GM23338 (cell line): ENCODE results near the gene SLC36A4. TPM values are rescaled to one million over a fixed set of nuclear protein-coding genes. Genes with fewer than 3 reads are reported as not detected.

Experiments used
- ATAC-seq: fragments of 200-7000 bp; cut with Tn5 transposase; 3 replicates; pipeline ENCODE4 v1.9.1; 2020
- DNase-seq: peaks from one replicate; pipeline ENCODE4 v3.0.0-alpha.2; 2015; ENCODE audit warnings: low spot score
- H2AFZ ChIP-seq: fragments of 200-600 bp; sonication (generic); 2 replicates; pipeline ENCODE4 v1.8.0; 2016; ENCODE audit warnings: antibody characterized with exemption, mild to moderate bottlenecking, moderate library complexity
- H3F3A ChIP-seq: fragments of 200-600 bp; sonication (generic); replicated peaks from 2 replicates; pipeline ENCODE4 v1.8.0; 2017; ENCODE audit warnings: antibody characterized with exemption, mixed run types, low read depth
- H3K27ac ChIP-seq: fragments of 200-600 bp; sonication (generic); 2 replicates; pipeline ENCODE4 v1.6.1; 2016; ENCODE audit warnings: low read depth
- H3K27me3 ChIP-seq: fragments of 200-600 bp; sonication (generic); 2 replicates; pipeline ENCODE4 v1.8.0; 2016; ENCODE audit warnings: mild to moderate bottlenecking, mixed run types, moderate library complexity; ENCODE audit not compliant: insufficient read depth
- H3K36me3 ChIP-seq: fragments of 200-600 bp; sonication (generic); 2 replicates; pipeline ENCODE4 v1.8.0; 2016; ENCODE audit warnings: mild to moderate bottlenecking; ENCODE audit not compliant: insufficient read depth
- H3K4me1 ChIP-seq: fragments of 200-600 bp; sonication (generic); 2 replicates; pipeline ENCODE4 v1.8.0; 2016; ENCODE audit warnings: mild to moderate bottlenecking, moderate library complexity; ENCODE audit not compliant: insufficient read depth
- H3K4me2 ChIP-seq: fragments of 200-600 bp; sonication (generic); 2 replicates; pipeline ENCODE4 v1.7.1; 2017; ENCODE audit warnings: mixed run types
- H3K4me3 ChIP-seq: fragments of 200-600 bp; sonication (generic); 2 replicates; pipeline ENCODE4 v1.6.1; 2016; ENCODE audit warnings: mixed run types
- H3K79me2 ChIP-seq: fragments of 200-600 bp; sonication (generic); replicated peaks from 2 replicates; pipeline ENCODE4 v1.8.0; 2017; ENCODE audit warnings: mild to moderate bottlenecking; ENCODE audit not compliant: insufficient read depth
- H3K9me2 ChIP-seq: fragments of 200-600 bp; sonication (generic); 2 replicates; pipeline ENCODE4 v1.8.0; 2017; ENCODE audit not compliant: insufficient read depth
- H4K20me1 ChIP-seq: fragments of 200-600 bp; sonication (generic); replicated peaks from 2 replicates; pipeline ENCODE4 v1.8.0; 2017; ENCODE audit warnings: mild to moderate bottlenecking; ENCODE audit not compliant: insufficient read depth
- H3K27ac Mint-ChIP-seq: 2 replicates; pipeline ENCODE4 v1.8.0; 2020; ENCODE audit warnings: inconsistent platforms, mild to moderate bottlenecking, moderate library complexity, mixed read lengths
- H3K27me3 Mint-ChIP-seq: 3 replicates; pipeline ENCODE4 v1.8.0; 2022; ENCODE audit warnings: low read depth, mild to moderate bottlenecking, moderate library complexity, mixed read lengths, inconsistent platforms; ENCODE audit not compliant: insufficient read depth, poor library complexity
- H3K36me3 Mint-ChIP-seq: 3 replicates; pipeline ENCODE4 v1.8.0; 2021; ENCODE audit warnings: low read depth, mild to moderate bottlenecking, inconsistent platforms, moderate library complexity, mixed read lengths
- H3K4me1 Mint-ChIP-seq: 3 replicates; pipeline ENCODE4 v1.8.0; 2020; ENCODE audit warnings: mild to moderate bottlenecking, inconsistent platforms, mixed read lengths
- H3K4me3 Mint-ChIP-seq: 3 replicates; pipeline ENCODE4 v1.8.0; 2021; ENCODE audit warnings: moderate library complexity, mild to moderate bottlenecking, inconsistent platforms, mixed read lengths
- H3K9me3 Mint-ChIP-seq: 3 replicates; pipeline ENCODE4 v1.8.0; 2020; ENCODE audit warnings: moderate library complexity, mild to moderate bottlenecking, inconsistent platforms, mixed read lengths
- EZH2 ChIP-seq: fragments of 200-600 bp; sonication (generic); IDR thresholded peaks from one replicate; pipeline ENCODE4 v1.8.0; 2017; ENCODE audit warnings: antibody characterized with exemption, mild to moderate bottlenecking, low read depth; ENCODE audit not compliant: unreplicated experiment
- JUNB ChIP-seq: IDR thresholded peaks from one replicate; pipeline ENCODE4 v1.6.1; 2016; ENCODE audit warnings: antibody characterized with exemption; ENCODE audit not compliant: unreplicated experiment
- POLR2AphosphoS5 ChIP-seq: IDR thresholded peaks from 2 replicates; pipeline ENCODE4 v1.6.1; 2016; ENCODE audit warnings: antibody characterized with exemption, low read depth
- ZNF114 ChIP-seq: fragments of 250-450 bp; sonication (Bioruptor Pico); IDR thresholded peaks from 2 replicates; pipeline ENCODE4 v1.5.0; 2020; ENCODE audit warnings: mild to moderate bottlenecking, moderate library complexity
- ZNF331 ChIP-seq: fragments of 250-450 bp; sonication (Bioruptor Pico); IDR thresholded peaks from 2 replicates; pipeline ENCODE4 v1.5.0; 2020; ENCODE audit warnings: low read depth, mild to moderate bottlenecking, moderate library complexity
- polyA plus RNA-seq: library from polyadenylated mRNA; unstranded; fragments of >200 nt; fragmentation: Nextera tagmentation; extraction: Ambion mirVana; gene quantifications from 2 replicates; pipeline ENCODE4 v1.2.1, GENCODE V29; 2016
- total RNA-seq: library from RNA; depleted of rRNA; stranded (reverse); fragments of >200 nt; shearing (Covaris generic); gene quantifications from 2 replicates; pipeline ENCODE4 v1.2.3, GENCODE V29; 2014
- TF ChIP-seq, protein P1 (sequence below): fragments of 250-450 bp; sonication (Bioruptor Pico); IDR thresholded peaks from 2 replicates; pipeline ENCODE4 v1.5.0; 2020; ENCODE audit warnings: mild to moderate bottlenecking, moderate library complexity
- TF ChIP-seq, protein P2 (sequence below): IDR thresholded peaks from one replicate; pipeline ENCODE4 v1.6.1; 2018; ENCODE audit warnings: antibody characterized with exemption; ENCODE audit not compliant: unreplicated experiment
- TF ChIP-seq, protein P3 (sequence below), 2 experiments: fragments of 200-600 bp in 1 of 2; sonication (generic) in 1 of 2; conservative IDR thresholded peaks; 2 replicates each; pipeline versions ENCODE4 v1.5.1 to v1.6.1; 2016 to 2017; ENCODE audit warnings: antibody characterized with exemption in 2 of 2, low read depth in 2 of 2, mild to moderate bottlenecking in 2 of 2, moderate library complexity in 1 of 2

Gene SLC36A4
- total and polyA plus RNA-seq, 2 experiments from 2014 or later, result 24.9 to 34.6 TPM

DNA sequence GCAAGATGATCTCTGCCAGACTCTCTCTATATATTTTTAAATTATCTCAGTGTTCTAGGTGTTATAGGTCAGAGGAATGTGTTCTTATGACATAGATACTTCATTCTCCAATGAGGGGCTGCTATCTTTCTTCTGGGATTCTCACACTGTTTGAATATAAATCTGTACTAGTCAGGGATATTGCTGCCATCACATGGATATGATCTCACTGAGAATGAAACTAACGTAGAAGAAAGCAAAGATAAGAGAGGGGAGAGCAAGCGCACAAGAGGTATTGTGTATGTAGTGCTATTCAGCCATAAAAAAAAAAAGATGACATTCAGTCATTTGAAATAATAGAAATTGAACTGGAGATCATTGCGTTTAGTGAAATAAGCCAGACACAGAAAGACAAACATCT, 42.2 kb upstream of the SLC36A4 start (continued):
- TF ChIP-seq, protein P1, sequence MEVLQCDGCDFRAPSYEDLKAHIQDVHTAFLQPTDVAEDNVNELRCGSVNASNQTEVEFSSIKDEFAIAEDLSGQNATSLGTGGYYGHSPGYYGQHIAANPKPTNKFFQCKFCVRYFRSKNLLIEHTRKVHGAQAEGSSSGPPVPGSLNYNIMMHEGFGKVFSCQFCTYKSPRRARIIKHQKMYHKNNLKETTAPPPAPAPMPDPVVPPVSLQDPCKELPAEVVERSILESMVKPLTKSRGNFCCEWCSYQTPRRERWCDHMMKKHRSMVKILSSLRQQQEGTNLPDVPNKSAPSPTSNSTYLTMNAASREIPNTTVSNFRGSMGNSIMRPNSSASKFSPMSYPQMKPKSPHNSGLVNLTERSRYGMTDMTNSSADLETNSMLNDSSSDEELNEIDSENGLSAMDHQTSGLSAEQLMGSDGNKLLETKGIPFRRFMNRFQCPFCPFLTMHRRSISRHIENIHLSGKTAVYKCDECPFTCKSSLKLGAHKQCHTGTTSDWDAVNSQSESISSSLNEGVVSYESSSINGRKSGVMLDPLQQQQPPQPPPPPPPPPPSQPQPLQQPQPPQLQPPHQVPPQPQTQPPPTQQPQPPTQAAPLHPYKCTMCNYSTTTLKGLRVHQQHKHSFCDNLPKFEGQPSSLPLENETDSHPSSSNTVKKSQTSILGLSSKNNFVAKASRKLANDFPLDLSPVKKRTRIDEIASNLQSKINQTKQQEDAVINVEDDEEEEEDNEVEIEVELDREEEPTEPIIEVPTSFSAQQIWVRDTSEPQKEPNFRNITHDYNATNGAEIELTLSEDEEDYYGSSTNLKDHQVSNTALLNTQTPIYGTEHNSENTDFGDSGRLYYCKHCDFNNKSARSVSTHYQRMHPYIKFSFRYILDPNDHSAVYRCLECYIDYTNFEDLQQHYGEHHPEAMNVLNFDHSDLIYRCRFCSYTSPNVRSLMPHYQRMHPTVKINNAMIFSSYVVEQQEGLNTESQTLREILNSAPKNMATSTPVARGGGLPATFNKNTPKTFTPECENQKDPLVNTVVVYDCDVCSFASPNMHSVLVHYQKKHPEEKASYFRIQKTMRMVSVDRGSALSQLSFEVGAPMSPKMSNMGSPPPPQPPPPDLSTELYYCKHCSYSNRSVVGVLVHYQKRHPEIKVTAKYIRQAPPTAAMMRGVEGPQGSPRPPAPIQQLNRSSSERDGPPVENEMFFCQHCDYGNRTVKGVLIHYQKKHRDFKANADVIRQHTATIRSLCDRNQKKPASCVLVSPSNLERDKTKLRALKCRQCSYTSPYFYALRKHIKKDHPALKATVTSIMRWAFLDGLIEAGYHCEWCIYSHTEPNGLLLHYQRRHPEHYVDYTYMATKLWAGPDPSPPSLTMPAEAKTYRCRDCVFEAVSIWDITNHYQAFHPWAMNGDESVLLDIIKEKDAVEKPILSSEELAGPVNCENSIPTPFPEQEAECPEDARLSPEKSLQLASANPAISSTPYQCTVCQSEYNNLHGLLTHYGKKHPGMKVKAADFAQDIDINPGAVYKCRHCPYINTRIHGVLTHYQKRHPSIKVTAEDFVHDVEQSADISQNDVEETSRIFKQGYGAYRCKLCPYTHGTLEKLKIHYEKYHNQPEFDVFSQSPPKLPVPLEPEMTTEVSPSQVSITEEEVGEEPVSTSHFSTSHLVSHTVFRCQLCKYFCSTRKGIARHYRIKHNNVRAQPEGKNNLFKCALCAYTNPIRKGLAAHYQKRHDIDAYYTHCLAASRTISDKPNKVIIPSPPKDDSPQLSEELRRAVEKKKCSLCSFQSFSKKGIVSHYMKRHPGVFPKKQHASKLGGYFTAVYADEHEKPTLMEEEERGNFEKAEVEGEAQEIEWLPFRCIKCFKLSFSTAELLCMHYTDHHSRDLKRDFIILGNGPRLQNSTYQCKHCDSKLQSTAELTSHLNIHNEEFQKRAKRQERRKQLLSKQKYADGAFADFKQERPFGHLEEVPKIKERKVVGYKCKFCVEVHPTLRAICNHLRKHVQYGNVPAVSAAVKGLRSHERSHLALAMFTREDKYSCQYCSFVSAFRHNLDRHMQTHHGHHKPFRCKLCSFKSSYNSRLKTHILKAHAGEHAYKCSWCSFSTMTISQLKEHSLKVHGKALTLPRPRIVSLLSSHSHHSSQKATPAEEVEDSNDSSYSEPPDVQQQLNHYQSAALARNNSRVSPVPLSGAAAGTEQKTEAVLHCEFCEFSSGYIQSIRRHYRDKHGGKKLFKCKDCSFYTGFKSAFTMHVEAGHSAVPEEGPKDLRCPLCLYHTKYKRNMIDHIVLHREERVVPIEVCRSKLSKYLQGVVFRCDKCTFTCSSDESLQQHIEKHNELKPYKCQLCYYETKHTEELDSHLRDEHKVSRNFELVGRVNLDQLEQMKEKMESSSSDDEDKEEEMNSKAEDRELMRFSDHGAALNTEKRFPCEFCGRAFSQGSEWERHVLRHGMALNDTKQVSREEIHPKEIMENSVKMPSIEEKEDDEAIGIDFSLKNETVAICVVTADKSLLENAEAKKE (CRISPR knock-in tag), result no peak
- no peak for TF ChIP-seq ZNF331 (CRISPR knock-in tag)

DNA sequence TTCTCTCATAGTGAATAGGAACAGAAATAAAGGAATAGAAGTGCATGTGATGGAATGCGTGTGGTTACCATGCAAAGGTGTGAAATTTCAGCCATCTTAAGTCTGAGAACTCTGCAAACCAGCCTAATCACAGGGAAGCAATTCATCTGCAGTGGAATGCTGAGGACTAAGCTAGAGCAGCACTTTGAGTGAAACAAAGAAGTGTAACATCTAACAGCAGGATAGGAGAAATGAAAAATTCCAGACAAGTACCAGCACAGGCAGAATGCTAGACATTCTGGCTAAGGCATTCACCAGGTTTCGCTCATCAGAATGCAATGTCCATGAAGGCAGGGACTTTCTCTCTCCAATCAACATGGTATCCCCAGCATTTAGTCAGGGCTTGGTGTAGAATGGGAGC, 41.2 kb upstream of the SLC36A4 start:
- Mint-ChIP-seq H3K9me3 (no peaks in the 10 kb centered on the region), H3K27ac (no peak overlapping the region), H3K4me3 (no peak overlapping the region), H3K27me3 (no peaks in the 10 kb centered on the region), H3K4me1 (0 out of 3 replicates have a peak, but pooled peaks cover 3% of the 10 kb centered on the region), H3K36me3 (no peaks in the 10 kb centered on the region)
- no peak overlapping the region for H2AFZ ChIP-seq
- no peaks in the 10 kb centered on the region for H3K36me3 ChIP-seq
- no peak overlapping the region for H3K27ac ChIP-seq
- H3K79me2 ChIP-seq, result no peaks in the 10 kb centered on the region
- no peak overlapping the region for H3K4me2 ChIP-seq
- no peaks in the 10 kb centered on the region for H3K9me2 ChIP-seq
- no peaks in the 10 kb centered on the region for H3K27me3 ChIP-seq
- ATAC-seq, result no peak
- no peaks in the 10 kb centered on the region for H3K4me1 ChIP-seq
- H3F3A ChIP-seq, result no peaks in the 10 kb centered on the region
- no peaks in the 10 kb centered on the region for H4K20me1 ChIP-seq
- H3K4me3 ChIP-seq, result no peak overlapping the region
- no peak for DNase-seq
- TF ChIP-seq, protein P2, sequence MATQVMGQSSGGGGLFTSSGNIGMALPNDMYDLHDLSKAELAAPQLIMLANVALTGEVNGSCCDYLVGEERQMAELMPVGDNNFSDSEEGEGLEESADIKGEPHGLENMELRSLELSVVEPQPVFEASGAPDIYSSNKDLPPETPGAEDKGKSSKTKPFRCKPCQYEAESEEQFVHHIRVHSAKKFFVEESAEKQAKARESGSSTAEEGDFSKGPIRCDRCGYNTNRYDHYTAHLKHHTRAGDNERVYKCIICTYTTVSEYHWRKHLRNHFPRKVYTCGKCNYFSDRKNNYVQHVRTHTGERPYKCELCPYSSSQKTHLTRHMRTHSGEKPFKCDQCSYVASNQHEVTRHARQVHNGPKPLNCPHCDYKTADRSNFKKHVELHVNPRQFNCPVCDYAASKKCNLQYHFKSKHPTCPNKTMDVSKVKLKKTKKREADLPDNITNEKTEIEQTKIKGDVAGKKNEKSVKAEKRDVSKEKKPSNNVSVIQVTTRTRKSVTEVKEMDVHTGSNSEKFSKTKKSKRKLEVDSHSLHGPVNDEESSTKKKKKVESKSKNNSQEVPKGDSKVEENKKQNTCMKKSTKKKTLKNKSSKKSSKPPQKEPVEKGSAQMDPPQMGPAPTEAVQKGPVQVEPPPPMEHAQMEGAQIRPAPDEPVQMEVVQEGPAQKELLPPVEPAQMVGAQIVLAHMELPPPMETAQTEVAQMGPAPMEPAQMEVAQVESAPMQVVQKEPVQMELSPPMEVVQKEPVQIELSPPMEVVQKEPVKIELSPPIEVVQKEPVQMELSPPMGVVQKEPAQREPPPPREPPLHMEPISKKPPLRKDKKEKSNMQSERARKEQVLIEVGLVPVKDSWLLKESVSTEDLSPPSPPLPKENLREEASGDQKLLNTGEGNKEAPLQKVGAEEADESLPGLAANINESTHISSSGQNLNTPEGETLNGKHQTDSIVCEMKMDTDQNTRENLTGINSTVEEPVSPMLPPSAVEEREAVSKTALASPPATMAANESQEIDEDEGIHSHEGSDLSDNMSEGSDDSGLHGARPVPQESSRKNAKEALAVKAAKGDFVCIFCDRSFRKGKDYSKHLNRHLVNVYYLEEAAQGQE, result no peak
- TF ChIP-seq ZNF331 (CRISPR knock-in tag) (no peak), POLR2AphosphoS5 (no peak), JUNB (no peak), EZH2 (no peak), ZNF114 (no peak)
- TF ChIP-seq, protein P3, sequence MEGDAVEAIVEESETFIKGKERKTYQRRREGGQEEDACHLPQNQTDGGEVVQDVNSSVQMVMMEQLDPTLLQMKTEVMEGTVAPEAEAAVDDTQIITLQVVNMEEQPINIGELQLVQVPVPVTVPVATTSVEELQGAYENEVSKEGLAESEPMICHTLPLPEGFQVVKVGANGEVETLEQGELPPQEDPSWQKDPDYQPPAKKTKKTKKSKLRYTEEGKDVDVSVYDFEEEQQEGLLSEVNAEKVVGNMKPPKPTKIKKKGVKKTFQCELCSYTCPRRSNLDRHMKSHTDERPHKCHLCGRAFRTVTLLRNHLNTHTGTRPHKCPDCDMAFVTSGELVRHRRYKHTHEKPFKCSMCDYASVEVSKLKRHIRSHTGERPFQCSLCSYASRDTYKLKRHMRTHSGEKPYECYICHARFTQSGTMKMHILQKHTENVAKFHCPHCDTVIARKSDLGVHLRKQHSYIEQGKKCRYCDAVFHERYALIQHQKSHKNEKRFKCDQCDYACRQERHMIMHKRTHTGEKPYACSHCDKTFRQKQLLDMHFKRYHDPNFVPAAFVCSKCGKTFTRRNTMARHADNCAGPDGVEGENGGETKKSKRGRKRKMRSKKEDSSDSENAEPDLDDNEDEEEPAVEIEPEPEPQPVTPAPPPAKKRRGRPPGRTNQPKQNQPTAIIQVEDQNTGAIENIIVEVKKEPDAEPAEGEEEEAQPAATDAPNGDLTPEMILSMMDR (conservative IDR thresholded peaks at IDR 0.05; ENCODE audit: low read depth in 2 of 2), result no peak
